Neuronal stem cell (in vitro differentiated cells): Measurements from ENCODE around the gene RIC3.

ENCODE experiments used
- DNase-seq: peaks from one replicate; pipeline ENCODE4 v3.0.0-alpha.2; 2013; ENCODE audit warnings: low spot score
- H2AFZ ChIP-seq: one replicate; pipeline ENCODE4 v1.6.1; 2013; ENCODE audit warnings: mild to moderate bottlenecking, low read length, inconsistent platforms
- H2AK5ac ChIP-seq: 2 replicates; pipeline ENCODE4 v1.6.1; 2013; ENCODE audit warnings: low read depth, mild to moderate bottlenecking, inconsistent platforms, low read length, moderate library complexity, mixed read lengths
- H2BK120ac ChIP-seq: 2 replicates; pipeline ENCODE4 v1.6.1; 2013; ENCODE audit warnings: low read depth, mild to moderate bottlenecking, inconsistent platforms, low read length, moderate library complexity, mixed read lengths
- H2BK12ac ChIP-seq: one replicate; pipeline ENCODE4 v1.6.1; 2013; ENCODE audit warnings: low read length, inconsistent platforms
- H2BK15ac ChIP-seq: 2 replicates; pipeline ENCODE4 v1.6.1; 2013; ENCODE audit warnings: mild to moderate bottlenecking, low read length, inconsistent platforms, mixed read lengths
- H2BK5ac ChIP-seq: one replicate; pipeline ENCODE4 v1.6.1; 2013; ENCODE audit warnings: inconsistent platforms, mild to moderate bottlenecking, low read length, moderate library complexity
- H3K14ac ChIP-seq: one replicate; pipeline ENCODE4 v1.6.1; 2013; ENCODE audit warnings: low read length, inconsistent platforms
- H3K18ac ChIP-seq: 2 replicates; pipeline ENCODE4 v1.6.1; 2013; ENCODE audit warnings: low read length, inconsistent platforms
- H3K23ac ChIP-seq: 2 replicates; pipeline ENCODE4 v1.6.1; 2013; ENCODE audit warnings: low read depth, mild to moderate bottlenecking, mixed read lengths, low read length, inconsistent platforms; ENCODE audit not compliant: poor library complexity
- H3K27ac ChIP-seq: replicated peaks from 3 replicates; pipeline ENCODE4 v1.5.1; 2013; ENCODE audit warnings: low read length, inconsistent platforms
- H3K27me3 ChIP-seq, 3 experiments: 2 replicates each; pipeline ENCODE4 v1.6.1; 2013; ENCODE audit warnings: low read length in 3 of 3, mild to moderate bottlenecking in 2 of 3, inconsistent platforms in 1 of 3, low read depth in 1 of 3, mixed read lengths in 1 of 3, moderate library complexity in 1 of 3; ENCODE audit not compliant: control insufficient read depth in 3 of 3, insufficient read depth in 3 of 3
- H3K36me3 ChIP-seq, 2 donors: replicated peaks in 1 of 2; 2 replicates each; pipeline ENCODE4 v1.6.1; 2013; ENCODE audit warnings: low read length in 2 of 2; ENCODE audit not compliant: control insufficient read depth in 2 of 2, insufficient read depth in 2 of 2
- H3K4ac ChIP-seq: 2 replicates; pipeline ENCODE4 v1.6.1; 2013; ENCODE audit warnings: inconsistent platforms, mild to moderate bottlenecking, low read length, moderate library complexity
- H3K4me1 ChIP-seq, 2 donors: 1 replicate in 1 of 2; 2 replicates in 1 of 2; pipeline ENCODE4 v1.6.1; 2013; ENCODE audit warnings: low read length in 2 of 2, low read depth in 1 of 2; ENCODE audit not compliant: control insufficient read depth in 2 of 2, insufficient read depth in 1 of 2
- H3K4me2 ChIP-seq: one replicate; pipeline ENCODE4 v1.6.1; 2013; ENCODE audit warnings: mild to moderate bottlenecking, low read length, inconsistent platforms; ENCODE audit not compliant: insufficient read depth, poor library complexity, severe bottlenecking
- H3K4me3 ChIP-seq, 2 donors: 2 replicates each; pipeline ENCODE4 v1.5.1; 2013; ENCODE audit warnings: low read length in 2 of 2, mild to moderate bottlenecking in 2 of 2, inconsistent platforms in 1 of 2, moderate library complexity in 1 of 2
- H3K79me1 ChIP-seq: one replicate; pipeline ENCODE4 v1.6.1; 2013; ENCODE audit warnings: low read depth, mild to moderate bottlenecking, inconsistent platforms, low read length, moderate library complexity
- H3K9ac ChIP-seq: one replicate; pipeline ENCODE4 v1.6.1; 2013; ENCODE audit warnings: mild to moderate bottlenecking, low read depth, low read length, inconsistent platforms; ENCODE audit not compliant: poor library complexity
- H3K9me3 ChIP-seq, 2 donors: replicated peaks in 1 of 2; 2 replicates each; pipeline versions ENCODE3 to v1.6.1; 2013; ENCODE audit warnings: low read length in 2 of 2, mild to moderate bottlenecking in 2 of 2, inconsistent platforms in 1 of 2, low read depth in 1 of 2, mixed read lengths in 1 of 2, moderate library complexity in 1 of 2; ENCODE audit not compliant: control insufficient read depth in 2 of 2, insufficient read depth in 1 of 2
- H4K8ac ChIP-seq: one replicate; pipeline ENCODE4 v1.6.1; 2013; ENCODE audit warnings: low read depth, mild to moderate bottlenecking, inconsistent platforms, low read length, moderate library complexity
- H4K91ac ChIP-seq: one replicate; pipeline ENCODE4 v1.6.1; 2013; ENCODE audit warnings: low read length, low read depth, mild to moderate bottlenecking, inconsistent platforms; ENCODE audit not compliant: poor library complexity
- WGBS, 2 donors: extraction: QIAGEN DNeasy Blood & Tissue Kit; methylation state at CpG; one replicate each; pipeline ENCODE4 v1.1.7; 2013; ENCODE audit warnings: missing lambda C conversion rate in 2 of 2, mixed read lengths in 1 of 2; ENCODE audit not compliant: insufficient read length in 2 of 2, insufficient replicate concordance in 1 of 2; ENCODE audit errors: extremely low coverage in 2 of 2; 5-methylcytosine and 5-hydroxymethylcytosine counted together

The RIC3 gene

GRCh38 chr11:8190431-8190830 is 21.6 kb upstream of the RIC3 start:
- no peaks in the 10 kb centered on the region for H3K9me3 ChIP-seq
- no peak overlapping the region for H2BK120ac ChIP-seq
- WGBS, 2 donors: no CpG with 5 or more reads among the region's 2 CpGs
- H3K27me3 ChIP-seq: peaks cover 0 to 4% (median 4%) of the 10 kb centered on the region in 3 experiments
- H2BK15ac ChIP-seq: no peak overlapping the region
- no peak overlapping the region for H4K8ac ChIP-seq
- H3K79me1 ChIP-seq: no peaks in the 10 kb centered on the region
- H2AFZ ChIP-seq: no peak overlapping the region
- H2BK5ac ChIP-seq: no peak overlapping the region
- DNase-seq: no peak
- peaks cover 0 to 2% of the 10 kb centered on the region in 2 donors for H3K4me1 ChIP-seq
- no peak overlapping the region for H3K4ac ChIP-seq
- no peak overlapping the region for H4K91ac ChIP-seq
- H2AK5ac ChIP-seq: no peak overlapping the region
- H3K9ac ChIP-seq: no peak overlapping the region
- H3K18ac ChIP-seq: no peak overlapping the region
- no peak overlapping the region for H3K23ac ChIP-seq
- H3K36me3 ChIP-seq: no peaks in the 10 kb centered on the region
- H3K27ac ChIP-seq: no peak overlapping the region
- H3K4me3 ChIP-seq: no peak overlapping the region
- H2BK12ac ChIP-seq: no peak overlapping the region
- H3K14ac ChIP-seq: no peak overlapping the region
- no peak overlapping the region for H3K4me2 ChIP-seq

DNA sequence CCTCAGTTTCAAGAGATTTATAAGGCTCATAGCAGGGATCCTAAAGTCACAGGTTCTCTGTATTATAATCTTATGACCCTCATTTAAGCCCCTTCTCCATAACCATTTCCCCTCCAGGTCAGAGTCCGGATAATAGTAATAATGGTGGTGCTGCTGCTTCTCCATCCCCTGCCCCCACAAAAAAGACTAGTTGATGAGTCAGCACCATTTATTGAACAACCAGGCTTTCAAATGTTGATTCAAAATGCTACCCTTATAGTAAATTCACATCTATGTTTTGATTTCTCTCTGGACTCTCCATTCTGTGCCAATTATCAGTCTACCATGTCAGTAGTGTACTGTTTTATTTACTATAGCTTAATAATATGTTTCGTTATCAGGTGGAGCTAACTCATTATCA is 17.6 kb upstream of the RIC3 start:
- no peak overlapping the region for H2BK15ac ChIP-seq
- no peak overlapping the region for H3K4me3 ChIP-seq
- no peak overlapping the region for H3K27ac ChIP-seq
- H3K23ac ChIP-seq: no peak overlapping the region
- no peak for DNase-seq
- no peak overlapping the region for H4K8ac ChIP-seq
- no peak overlapping the region for H2BK5ac ChIP-seq
- H3K4me1 ChIP-seq: no peaks in the 10 kb centered on the region
- no peak overlapping the region for H2BK120ac ChIP-seq
- no peak overlapping the region for H3K9ac ChIP-seq
- no peak overlapping the region for H2AK5ac ChIP-seq
- no peak overlapping the region for H3K4me2 ChIP-seq
- H2BK12ac ChIP-seq: no peak overlapping the region
- no peak overlapping the region for H4K91ac ChIP-seq
- H3K36me3 ChIP-seq: no peaks in the 10 kb centered on the region
- no peak overlapping the region for H3K14ac ChIP-seq
- H2AFZ ChIP-seq: no peak overlapping the region
- no CpG with 5 or more reads among the region's 2 CpGs for WGBS, 2 donors
- H3K18ac ChIP-seq: no peak overlapping the region
- H3K27me3 ChIP-seq: no peaks in the 10 kb centered on the region
- no peaks in the 10 kb centered on the region for H3K9me3 ChIP-seq
- no peaks in the 10 kb centered on the region for H3K79me1 ChIP-seq
- no peak overlapping the region for H3K4ac ChIP-seq

DNA sequence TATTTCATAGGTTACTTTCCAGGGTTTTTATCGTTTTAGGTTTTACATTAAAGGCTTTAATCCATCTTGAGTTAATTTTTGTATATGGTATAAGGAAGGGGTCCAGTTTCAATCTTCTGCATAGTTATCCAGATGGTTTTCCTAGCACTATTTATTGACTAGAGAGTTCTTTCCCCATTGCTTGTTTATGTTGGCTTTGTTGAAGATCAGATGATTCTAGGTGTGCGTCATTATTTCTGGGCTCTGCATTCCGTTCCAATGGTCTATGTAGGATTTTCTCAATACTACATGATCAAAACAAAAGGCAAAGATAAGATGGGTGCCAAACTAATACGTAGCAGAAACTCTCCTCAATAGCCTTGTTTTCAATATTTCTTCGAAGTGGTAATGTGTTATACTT is 14.3 kb upstream of the RIC3 start:
- H3K4ac ChIP-seq: no peak overlapping the region
- H3K79me1 ChIP-seq: no peaks in the 10 kb centered on the region
- no peak overlapping the region for H3K14ac ChIP-seq
- no peak overlapping the region for H3K27ac ChIP-seq
- no peaks in the 10 kb centered on the region for H3K36me3 ChIP-seq
- no peak overlapping the region for H3K9ac ChIP-seq
- H2AK5ac ChIP-seq: no peak overlapping the region
- peaks cover 0 to 3% of the 10 kb centered on the region in 2 donors for H3K4me1 ChIP-seq
- H2AFZ ChIP-seq: no peak overlapping the region
- H3K18ac ChIP-seq: no peak overlapping the region
- no peak overlapping the region for H2BK5ac ChIP-seq
- no peak overlapping the region for H3K4me3 ChIP-seq
- H3K23ac ChIP-seq: no peak overlapping the region
- DNase-seq: no peak
- H3K4me2 ChIP-seq: no peak overlapping the region
- no peak overlapping the region for H4K8ac ChIP-seq
- H2BK15ac ChIP-seq: no peak overlapping the region
- no peak overlapping the region for H4K91ac ChIP-seq
- H2BK12ac ChIP-seq: no peak overlapping the region
- no peaks in the 10 kb centered on the region for H3K9me3 ChIP-seq
- H2BK120ac ChIP-seq: no peak overlapping the region
- no CpG with 5 or more reads among the region's 5 CpGs for WGBS, 2 donors
- peaks cover 0 to 12% (median 0%) of the 10 kb centered on the region in 3 experiments for H3K27me3 ChIP-seq

DNA sequence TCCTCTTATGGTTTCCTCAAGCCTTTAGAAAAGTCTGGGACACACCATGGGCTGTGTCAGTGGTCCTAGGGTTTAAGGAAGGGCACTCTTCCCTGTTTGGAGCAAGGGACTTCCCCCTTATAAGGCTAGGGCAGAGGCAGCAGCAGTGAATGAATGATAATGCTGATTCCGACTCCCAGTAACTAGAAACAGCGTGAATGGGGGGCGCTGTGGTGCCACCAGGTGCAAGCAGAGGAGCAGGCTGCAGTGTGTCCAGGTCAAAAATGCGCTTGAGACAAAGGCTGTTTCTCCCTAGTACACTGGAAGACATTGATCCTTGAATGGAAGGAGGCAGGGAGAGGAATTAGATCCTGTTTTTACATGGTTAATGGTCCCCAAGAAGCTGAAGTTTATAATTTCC is 11.6 kb upstream of the RIC3 start:
- DNase-seq: no peak
- no peaks in the 10 kb centered on the region for H3K9me3 ChIP-seq
- H4K91ac ChIP-seq: no peak overlapping the region
- H2BK120ac ChIP-seq: no peak overlapping the region
- H3K14ac ChIP-seq: no peak overlapping the region
- WGBS, 2 donors: no CpG with 5 or more reads among the region's 4 CpGs
- no peak overlapping the region for H2AFZ ChIP-seq
- H3K27me3 ChIP-seq: peaks cover 0 to 34% (median 0%) of the 10 kb centered on the region in 3 experiments
- H3K27ac ChIP-seq: no peak overlapping the region
- H3K18ac ChIP-seq: peak overlapping the region; percentile 11
- no peak overlapping the region for H2BK5ac ChIP-seq
- H3K4me1 ChIP-seq: peaks cover 0 to 3% of the 10 kb centered on the region in 2 donors
- no peak overlapping the region for H4K8ac ChIP-seq
- H3K4me2 ChIP-seq: no peak overlapping the region
- H3K23ac ChIP-seq: no peak overlapping the region
- no peak overlapping the region for H2BK12ac ChIP-seq
- no peaks in the 10 kb centered on the region for H3K36me3 ChIP-seq
- no peak overlapping the region for H2BK15ac ChIP-seq
- no peak overlapping the region for H2AK5ac ChIP-seq
- H3K4me3 ChIP-seq: no peak overlapping the region
- no peak overlapping the region for H3K4ac ChIP-seq
- H3K79me1 ChIP-seq: no peaks in the 10 kb centered on the region
- H3K9ac ChIP-seq: no peak overlapping the region
